BLaER1 (cell line): ENCODE data around the gene ALS2CL.
A peak's percentile ranks its signal among the peaks of the same experiment; 100 is the strongest.

ENCODE experiments used
- H3K27ac ChIP-seq: shearing (Covaris generic); formaldehyde crosslinking; 2 replicates; pipeline ENCODE4 v1.8.1; 2022
- H3K27me3 ChIP-seq: shearing (Covaris generic); formaldehyde crosslinking; 2 replicates; pipeline ENCODE4 v1.8.1; 2022
- H3K36me3 ChIP-seq: shearing (Covaris generic); formaldehyde crosslinking; 2 replicates; pipeline ENCODE4 v1.8.1; 2022
- H3K4me1 ChIP-seq: shearing (Covaris generic); formaldehyde crosslinking; 2 replicates; pipeline ENCODE4 v1.8.1; 2022
- H3K4me2 ChIP-seq: shearing (Covaris generic); formaldehyde crosslinking; 2 replicates; pipeline ENCODE4 v1.8.1; 2022
- H3K4me3 ChIP-seq: shearing (Covaris generic); formaldehyde crosslinking; 2 replicates; pipeline ENCODE4 v1.8.1; 2022
- H3K9ac ChIP-seq: shearing (Covaris generic); formaldehyde crosslinking; 2 replicates; pipeline ENCODE4 v1.8.1; 2022
- H3K9me3 ChIP-seq: shearing (Covaris generic); formaldehyde crosslinking; 2 replicates; pipeline ENCODE4 v1.8.1; 2022
- H4K20me1 ChIP-seq: shearing (Covaris generic); formaldehyde crosslinking; 2 replicates; pipeline ENCODE4 v1.8.1; 2022
- Cebpa-rat ChIP-seq: shearing (Covaris generic); IDR thresholded peaks from 2 replicates; pipeline ENCODE4 v1.8.1; 2022

The ALS2CL gene

GRCh38 chr3:46715507-46716175 is 22.2 kb upstream of the ALS2CL start:
- Histone ChIP-seq H3K27ac (no peak overlapping the region), H3K36me3 (no peaks in the 10 kb centered on the region), H3K27me3 (no peaks in the 10 kb centered on the region), H3K4me3 (no peak overlapping the region), H3K9ac (no peak overlapping the region), H3K4me1 (peaks cover 39% of the 10 kb centered on the region), H4K20me1 (no peaks in the 10 kb centered on the region), H3K4me2 (no peak overlapping the region), H3K9me3 (no peaks in the 10 kb centered on the region)
- TF ChIP-seq Cebpa-rat: no peak

GRCh38 chr3:46714728-46715506 is 21.4 kb upstream of the ALS2CL start:
- Histone ChIP-seq H3K4me2 (no peak overlapping the region), H3K36me3 (0 out of 2 replicates have a peak, but pooled peaks cover 1% of the 10 kb centered on the region), H3K9me3 (no peaks in the 10 kb centered on the region), H3K4me3 (no peak overlapping the region), H3K9ac (no peak overlapping the region), H4K20me1 (no peaks in the 10 kb centered on the region), H3K27ac (no peak overlapping the region), H3K4me1 (peaks cover 39% of the 10 kb centered on the region), H3K27me3 (no peaks in the 10 kb centered on the region)
- no peak for TF ChIP-seq Cebpa-rat

GRCh38 chr3:46713898-46714552 is 20.5 kb upstream of the ALS2CL start:
- no peak overlapping the region for H3K4me3 ChIP-seq
- H4K20me1 ChIP-seq: no peaks in the 10 kb centered on the region
- H3K36me3 ChIP-seq: 0 out of 2 replicates have a peak, but pooled peaks cover 7% of the 10 kb centered on the region
- H3K27ac ChIP-seq: peak overlapping the region; percentile 55
- no peak for TF ChIP-seq Cebpa-rat
- H3K9ac ChIP-seq: no peak overlapping the region; the same call in 1 of the 2 replicates
- no peaks in the 10 kb centered on the region for H3K27me3 ChIP-seq
- H3K4me1 ChIP-seq: peaks cover 42% of the 10 kb centered on the region
- peak overlapping the region; percentile 57 for H3K4me2 ChIP-seq
- H3K9me3 ChIP-seq: no peaks in the 10 kb centered on the region

GRCh38 chr3:46713050-46713897 is 19.8 kb upstream of the ALS2CL start:
- no peak overlapping the region; the same call in 1 of the 2 replicates for H3K9ac ChIP-seq
- H4K20me1 ChIP-seq: no peaks in the 10 kb centered on the region
- TF ChIP-seq Cebpa-rat: no peak
- no peaks in the 10 kb centered on the region for H3K27me3 ChIP-seq
- peak overlapping the region; percentile 57 for H3K4me2 ChIP-seq
- H3K27ac ChIP-seq: peak overlapping the region; percentile 55
- peaks cover 49% of the 10 kb centered on the region for H3K4me1 ChIP-seq
- H3K36me3 ChIP-seq: 0 out of 2 replicates have a peak, but pooled peaks cover 7% of the 10 kb centered on the region
- no peak overlapping the region for H3K4me3 ChIP-seq
- no peaks in the 10 kb centered on the region for H3K9me3 ChIP-seq

GRCh38 chr3:46712191-46713049 is 18.9 kb upstream of the ALS2CL start:
- Histone ChIP-seq H3K27ac (peak overlapping the region; percentile 55; the same call in 1 of the 2 replicates), H3K4me3 (no peak overlapping the region), H3K9me3 (no peaks in the 10 kb centered on the region), H3K36me3 (0 out of 2 replicates have a peak, but pooled peaks cover 7% of the 10 kb centered on the region), H3K27me3 (no peaks in the 10 kb centered on the region), H4K20me1 (no peaks in the 10 kb centered on the region), H3K4me2 (peak overlapping the region; percentile 57; the same call in 1 of the 2 replicates), H3K4me1 (peaks cover 55% of the 10 kb centered on the region), H3K9ac (no peak overlapping the region)
- no peak for TF ChIP-seq Cebpa-rat

- no peaks in the 10 kb centered on the region for H3K9me3 ChIP-seq
- no peaks in the 10 kb centered on the region for H3K27me3 ChIP-seq
- no peak overlapping the region for H3K9ac ChIP-seq
- no peak overlapping the region for H3K4me3 ChIP-seq
- H4K20me1 ChIP-seq: no peaks in the 10 kb centered on the region
- H3K36me3 ChIP-seq: 0 out of 2 replicates have a peak, but pooled peaks cover 7% of the 10 kb centered on the region
- TF ChIP-seq Cebpa-rat: no peak
- H3K4me2 ChIP-seq: no peak overlapping the region
- H3K4me1 ChIP-seq: peaks cover 58% of the 10 kb centered on the region
- no peak overlapping the region for H3K27ac ChIP-seq
Measured at GRCh38 chr3:46711760-46712159, 18.3 kb upstream of the ALS2CL start.

- TF ChIP-seq Cebpa-rat: no peak
- no peak overlapping the region for H3K9ac ChIP-seq
- H3K27me3 ChIP-seq: no peaks in the 10 kb centered on the region
- 0 out of 2 replicates have a peak, but pooled peaks cover 7% of the 10 kb centered on the region for H3K36me3 ChIP-seq
- H3K4me2 ChIP-seq: no peak overlapping the region
- no peaks in the 10 kb centered on the region for H4K20me1 ChIP-seq
- H3K4me3 ChIP-seq: no peak overlapping the region
- H3K27ac ChIP-seq: no peak overlapping the region
- H3K9me3 ChIP-seq: no peaks in the 10 kb centered on the region
- peaks cover 58% of the 10 kb centered on the region for H3K4me1 ChIP-seq
Measured at GRCh38 chr3:46711305-46711704, 17.8 kb upstream of the ALS2CL start.

GRCh38 chr3:46710671-46711295 is 17.3 kb upstream of the ALS2CL start:
- Histone ChIP-seq H3K27ac (no peak overlapping the region), H3K4me1 (peaks cover 61% of the 10 kb centered on the region), H3K4me2 (no peak overlapping the region), H3K27me3 (no peaks in the 10 kb centered on the region), H3K9me3 (no peaks in the 10 kb centered on the region), H3K4me3 (no peak overlapping the region), H3K9ac (no peak overlapping the region), H3K36me3 (0 out of 2 replicates have a peak, but pooled peaks cover 7% of the 10 kb centered on the region), H4K20me1 (no peaks in the 10 kb centered on the region)
- no peak for TF ChIP-seq Cebpa-rat
